ENCODE data around the gene PDXK. TPM values are rescaled to one million over a fixed set of nuclear protein-coding genes. Genes with fewer than 3 reads are reported as not detected.

PDXK gene
- total and polyA plus RNA-seq, 2 of the 13 experiments (the other 11 are each of a cell fraction or from before 2014, with no cell fraction given), result 114 to 184 TPM

- TF ChIP-seq ARID3A (IDR thresholded peaks at IDR 0.05; ENCODE audit: low read depth, low read length), result no peak
- TF ChIP-seq ZBTB21 (CRISPR knock-in tag; IDR thresholded peaks at IDR 0.05), result no peak
- TF ChIP-seq SRY (CRISPR knock-in tag; IDR thresholded peaks at IDR 0.05), result no peak
- no peak for TF ChIP-seq IKZF4 (CRISPR knock-in tag; IDR thresholded peaks at IDR 0.05; ENCODE audit: borderline replicate concordance, low read depth, not compliant biosample characterization)
- no peak; the same call in none of the 2 replicates for TF ChIP-seq ARID4A (CRISPR knock-in tag; IDR thresholded peaks at IDR 0.05; ENCODE audit: borderline replicate concordance)
- TF ChIP-seq NBN (conservative IDR thresholded peaks at IDR 0.05), result no peak
- TF ChIP-seq CEBPB (IDR thresholded peaks at IDR 0.05; ENCODE audit: borderline replicate concordance, low read depth, low read length), result no peak
- TF ChIP-seq HES4 (CRISPR knock-in tag; IDR thresholded peaks at IDR 0.05; ENCODE audit: borderline replicate concordance), result peak; percentile 19; the same call in 1 of the 2 replicates
- TF ChIP-seq ZNF281 (CRISPR knock-in tag; IDR thresholded peaks at IDR 0.05; ENCODE audit: borderline replicate concordance), result no peak
- TF ChIP-seq, protein P1, sequence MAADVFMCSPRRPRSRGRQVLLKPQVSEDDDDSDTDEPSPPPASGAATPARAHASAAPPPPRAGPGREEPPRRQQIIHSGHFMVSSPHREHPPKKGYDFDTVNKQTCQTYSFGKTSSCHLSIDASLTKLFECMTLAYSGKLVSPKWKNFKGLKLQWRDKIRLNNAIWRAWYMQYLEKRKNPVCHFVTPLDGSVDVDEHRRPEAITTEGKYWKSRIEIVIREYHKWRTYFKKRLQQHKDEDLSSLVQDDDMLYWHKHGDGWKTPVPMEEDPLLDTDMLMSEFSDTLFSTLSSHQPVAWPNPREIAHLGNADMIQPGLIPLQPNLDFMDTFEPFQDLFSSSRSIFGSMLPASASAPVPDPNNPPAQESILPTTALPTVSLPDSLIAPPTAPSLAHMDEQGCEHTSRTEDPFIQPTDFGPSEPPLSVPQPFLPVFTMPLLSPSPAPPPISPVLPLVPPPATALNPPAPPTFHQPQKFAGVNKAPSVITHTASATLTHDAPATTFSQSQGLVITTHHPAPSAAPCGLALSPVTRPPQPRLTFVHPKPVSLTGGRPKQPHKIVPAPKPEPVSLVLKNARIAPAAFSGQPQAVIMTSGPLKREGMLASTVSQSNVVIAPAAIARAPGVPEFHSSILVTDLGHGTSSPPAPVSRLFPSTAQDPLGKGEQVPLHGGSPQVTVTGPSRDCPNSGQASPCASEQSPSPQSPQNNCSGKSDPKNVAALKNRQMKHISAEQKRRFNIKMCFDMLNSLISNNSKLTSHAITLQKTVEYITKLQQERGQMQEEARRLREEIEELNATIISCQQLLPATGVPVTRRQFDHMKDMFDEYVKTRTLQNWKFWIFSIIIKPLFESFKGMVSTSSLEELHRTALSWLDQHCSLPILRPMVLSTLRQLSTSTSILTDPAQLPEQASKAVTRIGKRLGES (CRISPR knock-in tag; IDR thresholded peaks at IDR 0.05; ENCODE audit: borderline replicate concordance), result peak; percentile 9; the same call in 1 of the 2 replicates
- TF ChIP-seq ZIK1 (CRISPR knock-in tag; IDR thresholded peaks at IDR 0.05; ENCODE audit: borderline replicate concordance, low read depth), result no peak
- no peak for TF ChIP-seq ZNF570 (CRISPR knock-in tag; IDR thresholded peaks at IDR 0.05; ENCODE audit: borderline replicate concordance)
- TF ChIP-seq MLLT10 (CRISPR knock-in tag; IDR thresholded peaks at IDR 0.05), result no peak
- no peak for TF ChIP-seq ZNF432 (CRISPR knock-in tag; IDR thresholded peaks at IDR 0.05; ENCODE audit: borderline replicate concordance)
- peak; percentile 63; the same call in 1 of the 2 replicates for TF ChIP-seq ZNF772 (CRISPR knock-in tag; IDR thresholded peaks at IDR 0.05)
Observed at GRCh38 chr21:43719748-43720538, 1.0 kb downstream of the PDXK start (continued).

Measured in HepG2 (cell line).